ENCODE data around the gene TEAD4.

Gene TEAD4

DNA sequence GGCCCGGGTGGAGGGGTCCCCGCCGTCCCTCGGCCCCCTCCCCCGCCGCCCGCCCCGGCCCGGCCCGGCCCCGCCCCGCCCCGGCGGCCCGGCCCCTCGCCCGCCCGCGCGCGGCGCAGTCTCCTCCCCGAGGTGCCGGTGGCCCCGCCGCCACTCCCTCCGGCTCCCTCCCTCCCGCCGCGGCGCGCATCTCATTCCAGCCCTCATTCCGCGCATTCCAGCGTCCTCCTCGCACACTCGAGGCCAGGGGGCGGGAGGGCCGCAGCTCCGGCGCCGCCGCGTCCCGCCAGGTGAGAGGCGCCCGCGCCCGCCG, at the start of gene TEAD4:
Gene TEAD4 (plus strand): TSS at position 206 of the 313 bp plus-strand sequence.
- DNase-seq (ENCODE audit: low read depth) = no peak

DNA sequence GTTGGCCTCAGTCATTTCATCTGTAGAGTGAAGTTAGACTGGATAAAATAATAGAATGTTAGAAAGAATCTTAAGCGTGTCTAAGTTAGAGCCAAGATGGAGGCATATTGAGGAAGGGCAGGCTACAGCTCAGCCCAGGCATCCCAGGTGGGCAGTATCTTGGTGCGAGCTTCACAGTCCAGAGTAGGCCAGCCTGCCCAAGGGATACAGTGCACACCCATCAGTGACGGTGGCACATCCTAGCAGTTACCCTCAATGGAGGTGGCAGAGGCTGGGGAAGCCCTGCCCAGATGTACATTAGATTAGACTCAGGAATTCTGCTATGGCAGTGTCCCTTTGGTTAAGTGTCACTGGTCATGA, 47.0 kb upstream of the TEAD4 start:
- DNase-seq (ENCODE audit: low read depth) = no peak

DNA sequence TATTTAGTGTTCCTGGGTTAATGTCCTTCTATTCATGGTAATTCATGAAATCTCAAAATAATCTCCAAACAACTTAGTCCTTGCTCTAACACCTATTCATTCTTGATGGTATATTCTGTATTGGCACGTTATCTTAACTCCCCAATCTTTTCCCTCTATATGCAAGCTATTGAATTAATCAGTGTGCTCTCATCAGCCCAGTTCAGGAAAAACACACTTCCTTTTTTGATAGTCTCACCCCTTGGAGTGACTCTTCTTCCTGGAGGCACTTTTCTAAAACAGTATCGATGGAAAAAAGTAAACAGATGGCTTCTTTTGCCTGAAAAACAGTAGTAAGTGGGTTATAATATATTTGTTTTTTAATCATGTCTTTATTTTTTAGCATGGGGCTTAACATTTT, 39.9 kb upstream of the TEAD4 start:
- DNase-seq (ENCODE audit: low read depth) = no peak

DNA sequence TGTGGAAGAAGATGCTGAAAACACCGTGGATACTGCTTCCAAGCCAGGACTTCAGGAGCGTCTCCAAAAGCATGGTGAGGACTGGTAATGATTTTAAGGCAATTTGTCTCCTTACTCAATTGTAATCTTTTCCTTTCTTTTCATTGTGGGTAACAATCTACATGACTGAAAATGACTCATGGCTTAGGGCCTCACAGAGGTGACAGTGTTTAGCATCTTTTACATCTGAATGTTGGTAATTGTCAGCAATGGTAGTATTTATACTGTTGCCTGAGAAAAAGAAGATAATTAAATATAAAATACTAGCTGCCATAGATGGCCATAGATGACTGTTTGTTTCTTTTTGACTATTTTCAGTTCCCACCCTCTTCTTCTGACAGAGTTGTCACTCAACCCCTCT, 36.9 kb upstream of the TEAD4 start:
- DNase-seq (ENCODE audit: low read depth) = no peak

DNA sequence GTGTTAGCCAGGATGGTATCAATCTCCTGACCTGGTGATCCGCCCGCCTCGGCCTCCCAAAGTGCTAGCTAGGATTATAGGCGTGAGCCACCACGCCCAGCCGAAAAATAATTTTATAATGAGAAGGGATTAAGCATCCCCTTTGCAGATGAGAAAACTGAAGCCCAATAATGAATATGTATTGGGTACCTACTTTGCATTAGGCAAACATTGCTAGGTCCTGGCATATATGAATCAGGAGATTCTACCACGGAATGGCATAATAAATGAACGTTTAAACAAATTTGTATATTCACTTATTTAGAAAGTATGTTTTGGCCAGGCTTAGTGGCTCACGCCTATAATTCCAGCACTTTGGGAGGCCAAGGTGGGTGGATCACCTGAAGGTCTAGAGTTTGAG, 36.1 kb upstream of the TEAD4 start:
- no peak for DNase-seq (ENCODE audit: low read depth)

DNA sequence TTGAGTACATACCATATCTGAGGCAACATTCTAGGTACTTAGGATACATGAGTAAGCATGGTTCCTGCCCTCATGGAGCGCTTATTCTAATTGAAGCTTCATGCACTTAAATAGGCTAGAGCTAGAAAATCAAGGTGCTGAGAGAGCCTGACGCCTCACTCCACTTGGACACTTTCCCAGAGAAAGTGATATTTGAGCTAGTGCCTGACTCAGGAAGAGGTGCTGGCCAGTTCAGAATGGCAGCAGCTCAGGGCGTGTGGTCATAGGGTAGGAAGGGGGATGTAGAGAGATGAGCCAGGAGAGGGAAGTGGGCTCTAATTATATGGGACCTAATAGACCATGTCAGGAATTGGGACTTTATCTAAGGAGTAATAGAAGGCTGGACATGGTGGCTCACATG, 35.2 kb upstream of the TEAD4 start:
- no peak for DNase-seq (ENCODE audit: low read depth)

DNA sequence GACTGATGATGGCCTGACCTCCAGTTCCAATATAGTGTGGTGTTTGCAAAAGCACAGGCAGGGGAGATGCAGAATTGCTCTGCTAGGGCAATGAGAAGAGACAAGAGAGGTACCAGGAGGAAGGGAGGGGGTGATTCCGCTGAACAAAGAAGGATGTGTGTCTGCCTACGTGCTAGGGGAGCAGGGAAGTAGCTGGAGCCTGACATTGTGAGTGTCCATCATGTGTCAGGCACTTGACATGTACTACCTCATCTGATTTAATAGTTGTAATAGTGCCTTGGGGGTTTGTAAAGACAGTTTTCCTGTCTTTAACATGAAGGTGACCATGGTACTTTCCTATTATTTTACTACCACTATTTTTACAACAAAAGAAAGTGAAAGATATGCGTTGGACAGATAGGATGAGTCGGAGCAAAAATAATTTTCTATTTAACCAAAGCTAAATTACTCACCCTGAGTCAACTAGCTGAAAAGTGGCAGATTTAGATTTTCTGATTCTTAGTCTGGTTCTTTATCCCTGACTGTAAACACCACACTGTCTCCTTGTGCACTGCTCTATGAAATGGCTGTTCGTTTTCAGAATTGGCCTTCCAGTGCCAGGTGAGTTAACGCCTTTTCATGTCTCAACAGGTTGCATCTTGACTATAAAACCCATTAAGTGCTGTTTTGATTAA, 33.7 kb upstream of the TEAD4 start:
- DNase-seq (ENCODE audit: low read depth) = no peak

DNA sequence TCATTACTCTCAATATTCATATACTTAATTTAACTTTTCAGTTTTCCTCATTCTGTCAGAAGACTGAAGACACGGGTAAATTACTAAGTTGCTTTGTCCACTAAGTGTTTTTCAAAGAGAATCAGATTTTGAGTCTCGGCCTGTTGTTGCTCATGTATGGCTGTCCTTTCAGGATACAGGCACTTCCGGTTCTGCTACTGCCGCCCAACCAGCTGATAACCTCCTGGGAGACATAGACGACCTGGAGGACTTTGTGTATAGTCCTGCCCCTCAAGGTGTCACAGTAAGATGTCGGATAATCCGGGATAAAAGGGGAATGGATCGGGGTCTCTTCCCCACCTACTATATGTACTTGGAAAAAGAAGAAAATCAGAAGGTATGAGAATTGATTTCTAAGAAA, 28.3 kb upstream of the TEAD4 start:
- DNase-seq (ENCODE audit: low read depth) = no peak

DNA sequence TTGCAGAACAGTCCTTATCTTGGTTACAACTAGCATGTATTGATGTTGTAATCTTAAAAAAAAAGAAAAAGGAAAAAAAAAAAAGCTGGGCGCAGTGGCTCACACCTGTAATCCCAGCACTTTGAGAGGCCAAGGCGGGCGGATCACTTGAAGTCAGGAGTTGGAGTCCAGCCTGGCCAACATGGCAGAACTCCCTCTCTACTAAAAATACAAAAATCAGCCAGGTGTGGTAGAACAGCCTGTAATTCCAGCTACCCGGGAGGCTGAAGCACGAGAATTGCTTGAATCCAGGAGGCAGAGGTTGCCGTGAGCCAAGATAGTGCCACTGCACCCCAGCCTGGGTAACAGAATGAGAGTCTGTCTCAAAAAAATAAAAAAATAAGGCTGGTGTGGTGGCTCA, 25.6 kb upstream of the TEAD4 start:
- no peak for DNase-seq (ENCODE audit: low read depth)

DNA sequence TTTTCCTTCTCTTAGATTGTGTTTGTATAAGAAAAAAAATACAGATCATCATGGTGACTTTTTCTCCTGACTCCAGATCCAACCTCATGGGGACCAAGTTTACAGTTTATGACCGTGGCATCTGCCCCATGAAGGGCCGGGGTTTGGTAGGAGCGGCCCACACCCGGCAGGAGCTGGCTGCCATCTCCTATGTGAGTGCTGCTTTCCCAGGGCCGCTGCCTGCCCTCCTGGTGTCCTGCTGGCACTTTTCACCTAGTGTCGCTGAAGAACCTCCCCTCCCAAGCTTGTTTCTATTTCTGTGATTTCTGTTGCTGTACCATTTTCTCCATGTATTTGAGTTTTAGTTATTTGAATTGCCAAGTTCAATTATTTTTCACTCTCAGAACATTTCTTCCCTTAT, 24.8 kb upstream of the TEAD4 start:
- DNase-seq (ENCODE audit: low read depth) = no peak

DNA sequence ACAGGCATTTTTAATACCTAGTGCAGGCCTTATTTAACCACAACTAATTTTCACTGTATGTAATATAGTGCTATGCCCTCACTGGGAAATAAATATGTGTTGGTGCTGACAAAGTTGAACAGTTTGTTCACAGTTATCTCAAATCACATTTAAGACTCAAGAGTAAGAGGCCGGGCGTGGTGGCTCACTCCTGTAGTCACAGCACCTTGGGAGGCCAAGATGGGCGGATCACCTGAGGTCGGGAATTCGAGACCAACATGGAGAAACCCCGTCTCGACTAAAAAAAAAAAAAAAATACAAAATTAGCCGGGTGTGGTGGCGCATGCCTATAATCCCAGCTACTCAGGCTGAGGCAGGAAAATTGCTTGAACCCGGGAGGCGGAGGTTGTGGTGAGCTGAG, 22.9 kb upstream of the TEAD4 start:
- DNase-seq (ENCODE audit: low read depth) = no peak

DNA sequence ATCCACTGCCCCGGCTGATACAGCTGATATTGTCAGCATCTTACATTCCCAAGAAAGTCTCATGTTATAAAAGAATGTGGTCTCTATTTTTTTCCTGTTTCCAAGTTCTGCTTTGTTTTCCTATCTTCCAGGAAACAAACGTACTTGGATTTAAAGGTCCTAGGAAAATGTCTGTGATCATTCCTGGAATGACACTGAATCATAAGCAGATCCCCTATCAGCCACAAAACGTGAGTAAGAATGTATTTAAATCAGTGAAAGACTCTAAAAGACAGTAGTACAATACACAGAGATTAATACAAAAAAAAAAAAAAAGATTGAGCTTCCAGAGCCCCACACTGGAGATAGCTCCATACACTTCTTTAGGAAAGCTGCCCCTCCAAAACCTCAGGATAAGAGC, 21.7 kb upstream of the TEAD4 start:
- DNase-seq (ENCODE audit: low read depth) = no peak

DNA sequence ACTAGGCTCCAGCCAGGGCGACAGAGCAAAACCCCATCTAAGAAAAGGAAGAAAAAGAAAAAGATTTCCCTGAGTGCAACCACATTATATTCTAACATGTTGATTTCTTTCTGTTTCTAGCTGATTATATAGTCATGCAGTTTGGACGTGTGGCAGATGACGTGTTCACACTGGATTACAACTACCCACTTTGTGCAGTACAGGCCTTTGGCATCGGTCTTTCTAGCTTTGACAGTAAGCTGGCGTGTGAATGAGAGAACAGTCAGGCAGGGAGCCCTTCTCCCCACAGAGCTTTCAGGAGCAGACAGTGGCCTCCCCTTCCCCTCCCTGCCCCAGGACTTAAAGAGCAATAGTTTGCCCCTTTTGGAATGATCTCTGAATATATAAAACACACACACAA, 20.0 kb upstream of the TEAD4 start:
- DNase-seq (ENCODE audit: low read depth) = no peak

DNA sequence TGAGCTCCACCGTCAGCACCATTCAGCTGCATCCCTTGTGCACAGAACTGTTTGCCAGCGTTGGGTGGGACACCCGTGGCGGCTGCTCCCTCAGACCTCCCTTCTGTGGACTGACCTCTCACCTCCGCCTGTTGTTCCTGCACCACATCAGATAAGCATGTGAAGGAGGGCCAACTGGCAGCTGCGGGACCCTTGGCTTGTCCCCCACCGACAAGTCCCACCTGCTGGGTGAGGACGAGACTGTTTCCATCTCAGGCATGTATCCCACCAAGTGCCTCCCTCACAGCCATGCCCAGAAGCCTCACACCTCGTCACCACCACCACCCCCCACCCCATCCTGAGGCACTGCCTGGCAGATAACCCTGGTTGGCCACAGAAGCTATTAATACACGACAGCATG, 18.6 kb upstream of the TEAD4 start:
- DNase-seq (ENCODE audit: low read depth) = no peak

DNA sequence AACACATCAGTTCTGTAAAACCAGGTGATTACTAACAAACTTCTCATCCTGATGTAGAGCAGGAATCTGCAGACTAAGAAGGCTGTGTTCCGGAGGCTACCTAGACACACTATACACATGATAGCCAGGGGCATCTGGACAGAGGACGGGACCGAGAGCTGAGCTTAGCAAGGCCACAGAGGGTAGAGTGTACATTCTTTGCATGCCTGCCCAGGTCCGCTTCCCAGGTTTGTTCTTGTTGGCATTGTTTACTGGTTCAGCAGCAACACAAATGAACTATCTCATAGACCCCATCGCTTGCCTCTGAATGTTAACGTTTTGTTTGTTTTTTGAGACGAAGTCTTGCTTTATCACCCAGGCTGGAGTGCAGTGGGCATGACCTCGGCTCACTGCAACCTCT, 17.7 kb upstream of the TEAD4 start:
- DNase-seq (ENCODE audit: low read depth) = no peak

DNA sequence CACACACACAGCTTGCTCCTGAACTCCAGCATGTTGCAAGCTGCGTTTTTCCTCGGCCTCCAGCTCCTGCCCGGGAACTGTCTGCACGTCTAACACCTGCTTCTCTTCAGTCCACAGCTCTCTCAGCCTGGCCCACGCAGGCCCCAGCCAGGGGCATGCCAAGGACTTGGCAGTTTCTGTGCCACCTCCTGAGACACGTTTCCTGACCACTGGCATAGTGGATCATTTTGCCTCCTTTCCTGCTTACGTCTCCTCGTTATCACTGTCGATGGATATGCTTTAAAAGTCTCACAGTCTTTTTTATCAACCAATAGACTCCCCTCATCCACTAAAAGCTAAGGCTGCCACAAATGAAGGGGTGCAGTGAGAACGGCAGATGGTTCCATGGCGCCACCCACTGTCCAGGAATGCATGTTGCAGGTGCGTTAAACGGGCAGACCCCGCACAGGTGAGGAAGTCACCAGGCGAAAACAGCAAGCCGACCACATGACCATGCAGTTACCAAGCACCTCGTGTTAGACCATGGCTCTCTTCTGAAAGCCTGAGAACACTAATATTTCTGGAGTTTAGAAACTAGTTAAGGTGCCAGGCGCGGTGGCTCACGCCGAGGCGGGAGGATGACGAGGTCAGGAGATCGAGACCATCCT, 14.7 kb upstream of the TEAD4 start:
- DNase-seq (ENCODE audit: low read depth) = peak; percentile 5

DNA sequence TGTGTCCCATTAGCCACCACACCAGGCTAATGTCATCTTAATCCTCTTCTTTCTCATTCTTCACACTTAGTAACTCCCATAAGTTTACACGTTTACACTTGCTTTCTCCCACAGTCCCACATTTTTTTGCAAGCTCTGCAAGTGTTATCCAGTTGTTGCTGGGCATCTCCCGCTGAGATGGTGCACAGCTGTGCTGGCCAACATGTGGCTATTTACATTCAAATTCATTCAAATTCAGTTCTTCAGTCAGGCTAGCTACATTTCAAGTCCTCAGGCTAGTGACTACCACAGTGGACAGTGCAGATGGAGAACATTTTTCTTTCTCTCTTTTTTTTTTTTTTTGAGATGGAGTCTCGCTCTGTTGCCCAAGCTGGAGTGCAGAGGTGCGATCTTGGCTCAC, 9.8 kb upstream of the TEAD4 start:
- DNase-seq (ENCODE audit: low read depth) = no peak

DNA sequence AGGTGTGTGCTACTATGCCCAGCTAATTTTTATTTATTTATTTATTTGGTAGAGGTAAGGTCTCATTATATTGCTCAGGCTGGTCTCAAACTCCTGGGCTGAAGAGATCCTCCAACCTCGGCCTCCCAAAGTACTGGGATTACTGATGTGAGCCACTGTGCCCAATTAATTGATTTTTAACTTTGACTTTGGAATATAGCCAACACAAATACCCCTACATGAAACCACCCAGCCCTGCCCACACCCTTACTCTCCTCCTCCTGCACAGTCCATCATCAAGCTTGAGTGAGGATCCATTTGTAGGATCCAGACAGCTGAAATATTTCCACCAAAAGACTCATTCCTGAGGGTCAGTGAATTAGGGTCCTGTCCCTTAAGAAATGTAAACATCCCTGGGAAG, 3.3 kb upstream of the TEAD4 start:
- no peak for DNase-seq (ENCODE audit: low read depth)

DNA sequence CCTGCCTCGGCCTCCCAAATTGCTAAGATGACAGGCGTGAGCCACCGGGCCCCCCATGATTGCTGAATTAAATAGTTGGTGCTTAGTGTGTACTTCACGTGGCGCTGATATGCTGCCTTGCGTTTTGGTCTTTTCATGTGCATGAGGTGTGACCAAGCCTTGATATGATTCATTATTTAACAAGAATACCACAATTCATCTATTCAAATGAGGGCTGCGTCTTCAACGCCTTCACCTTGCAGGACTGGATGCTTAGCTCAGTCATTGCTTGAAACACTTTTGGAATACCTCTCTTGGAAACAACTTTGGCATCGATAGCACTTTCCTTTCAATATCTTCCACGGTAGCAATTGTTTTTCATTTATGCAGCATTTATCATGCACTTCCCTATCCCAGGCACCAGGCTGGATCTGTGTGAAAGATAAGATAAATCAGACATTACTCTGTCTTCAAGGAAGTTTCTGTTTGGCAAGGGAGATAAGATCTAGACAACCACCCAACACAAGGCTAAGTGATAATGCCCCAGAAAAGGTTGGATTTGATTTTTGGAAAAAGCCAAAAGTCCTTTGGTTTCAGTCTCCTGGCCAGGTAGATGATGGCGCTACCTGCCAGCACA, 1.3 kb upstream of the TEAD4 start:
- DNase-seq (ENCODE audit: low read depth) = no peak

DNA sequence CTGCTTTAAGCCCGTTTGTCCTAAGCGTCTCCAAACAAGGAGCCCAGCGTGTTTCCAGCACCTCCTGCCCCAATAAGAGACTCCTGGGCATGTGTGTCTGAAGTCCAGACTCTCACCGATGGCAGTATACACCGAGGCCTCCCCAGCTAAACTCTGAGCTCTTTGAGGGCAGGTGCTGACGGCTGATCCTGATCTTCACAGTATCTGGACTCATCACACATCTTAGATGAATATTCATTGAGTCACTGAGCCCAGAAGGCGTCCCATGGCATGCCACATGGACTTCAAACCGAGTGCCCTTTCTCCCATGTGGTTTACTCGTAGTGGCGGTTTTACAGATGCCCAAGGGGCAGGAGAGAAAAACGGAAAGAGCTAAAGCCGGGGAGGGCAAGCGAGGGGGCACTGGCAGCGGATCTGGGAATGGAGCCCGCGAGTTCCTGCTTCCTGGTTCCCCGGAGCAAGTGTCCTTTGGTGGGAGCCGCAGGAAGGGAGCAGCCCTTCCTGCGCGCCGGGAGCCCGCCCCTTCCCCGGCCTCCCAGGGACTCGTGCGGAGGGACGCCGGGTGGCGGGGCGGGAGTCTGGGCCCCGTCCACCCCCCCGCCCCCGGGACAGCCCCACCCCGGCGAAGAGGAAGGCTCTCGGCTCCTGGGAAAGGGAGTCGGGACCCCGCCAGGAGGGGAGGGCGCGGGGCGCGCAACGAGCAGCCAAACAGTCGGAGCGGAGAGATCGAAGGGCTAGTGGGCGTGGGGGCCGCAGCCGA, 585 bp upstream of the TEAD4 start:
- DNase-seq (ENCODE audit: low read depth) = no peak

DNA sequence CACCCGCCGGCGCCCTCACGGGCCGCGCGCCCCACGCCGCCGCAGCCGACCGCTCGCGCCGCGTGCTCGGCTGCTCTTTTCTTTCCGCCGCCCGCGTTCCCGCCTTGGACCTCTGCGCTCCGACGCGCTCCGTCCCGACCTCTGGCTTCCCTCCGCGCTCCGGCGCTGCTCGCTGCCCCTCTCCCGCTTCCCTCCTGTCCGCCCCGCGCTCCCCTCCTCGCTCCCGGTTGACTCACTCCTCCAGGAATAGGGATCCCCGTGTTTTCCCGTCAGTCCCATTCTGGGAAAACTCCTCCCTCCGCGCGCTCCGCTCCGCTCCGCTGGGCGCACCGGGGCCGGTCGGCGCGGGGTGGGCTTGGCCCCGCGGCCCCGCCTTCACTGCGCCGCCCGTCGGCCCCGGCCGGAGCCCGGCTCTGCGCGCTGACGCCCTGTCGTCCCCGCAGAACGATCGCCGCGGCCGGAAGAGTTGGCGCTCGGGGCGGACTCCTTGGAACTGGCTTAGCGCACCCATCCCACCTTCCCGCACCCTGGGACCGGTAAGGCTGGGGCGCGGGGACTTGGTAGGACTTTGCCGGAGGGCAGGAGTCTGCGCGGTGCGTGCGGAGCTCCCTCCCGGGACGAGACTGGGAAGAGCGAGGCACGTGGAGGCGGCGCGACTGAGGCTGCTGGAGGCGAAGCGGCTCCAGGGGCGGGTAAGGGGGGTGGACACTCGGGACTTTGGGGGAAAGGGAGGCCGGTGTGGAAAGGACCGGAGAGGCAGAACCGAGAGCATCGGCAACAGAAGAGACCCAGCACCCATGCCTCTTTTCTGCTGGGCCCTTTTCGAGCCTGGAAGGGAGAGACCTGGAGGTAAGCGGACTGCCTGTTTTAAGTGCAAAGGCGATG, 550 bp downstream of the TEAD4 start:
- DNase-seq (ENCODE audit: low read depth) = no peak

DNA sequence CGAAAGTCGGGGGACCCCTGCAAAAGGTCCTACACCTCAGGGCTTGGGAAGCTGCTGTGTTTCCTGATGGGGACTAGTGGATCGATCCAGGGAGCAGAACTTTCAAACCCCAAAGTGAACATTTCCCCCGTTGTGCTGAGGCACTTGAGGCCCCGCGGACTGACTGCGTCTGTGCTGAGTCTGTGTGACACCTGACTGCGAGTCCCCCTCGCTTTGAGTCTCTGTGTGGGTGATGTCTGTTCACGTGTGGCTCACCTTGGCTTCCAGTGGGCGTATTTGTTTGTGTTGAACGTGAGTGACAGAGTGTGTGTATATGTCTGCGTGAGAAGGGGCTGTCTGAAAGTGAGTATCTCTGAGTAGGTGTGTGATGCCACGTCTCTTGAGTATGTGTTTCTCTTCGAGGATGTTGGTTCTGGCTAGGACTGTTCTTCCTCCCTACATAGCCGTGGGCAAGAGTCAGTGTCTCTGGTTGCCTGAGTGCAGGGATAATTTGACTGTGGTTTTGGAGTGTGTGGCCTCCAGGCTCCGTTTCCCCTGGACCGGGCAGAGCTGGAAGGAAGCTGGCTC, 1.3 kb downstream of the TEAD4 start:
- DNase-seq (ENCODE audit: low read depth) = no peak

All from activated gamma-delta T cell treated with anti-CD3 and anti-CD28 coated beads, Interleukin-2, amount 50 U/mL, for 16 hours (primary cell).